ENCODE results near the gene CCL17.
"Not testable (repeated sequence)": the region's sequence is repeated elsewhere in the genome, so short reads cannot be mapped to it uniquely, and the experiment has no call there.

Gene CCL17

GRCh38 chr16:57403965-57404817 is at the start of gene CCL17:
Gene CCL17, plus strand, starts transcription at chr16:57404767. Its CDS starts 9,166 bp downstream, at chr16:57413933.
- DNase-seq: no peak

- no peak for DNase-seq
These were observed 48.6 kb upstream of the CCL17 start for GRCh38 chr16:57355898-57356414.

GRCh38 chr16:57356547-57356946 is 48.0 kb upstream of the CCL17 start:
- DNase-seq: no peak

DNA sequence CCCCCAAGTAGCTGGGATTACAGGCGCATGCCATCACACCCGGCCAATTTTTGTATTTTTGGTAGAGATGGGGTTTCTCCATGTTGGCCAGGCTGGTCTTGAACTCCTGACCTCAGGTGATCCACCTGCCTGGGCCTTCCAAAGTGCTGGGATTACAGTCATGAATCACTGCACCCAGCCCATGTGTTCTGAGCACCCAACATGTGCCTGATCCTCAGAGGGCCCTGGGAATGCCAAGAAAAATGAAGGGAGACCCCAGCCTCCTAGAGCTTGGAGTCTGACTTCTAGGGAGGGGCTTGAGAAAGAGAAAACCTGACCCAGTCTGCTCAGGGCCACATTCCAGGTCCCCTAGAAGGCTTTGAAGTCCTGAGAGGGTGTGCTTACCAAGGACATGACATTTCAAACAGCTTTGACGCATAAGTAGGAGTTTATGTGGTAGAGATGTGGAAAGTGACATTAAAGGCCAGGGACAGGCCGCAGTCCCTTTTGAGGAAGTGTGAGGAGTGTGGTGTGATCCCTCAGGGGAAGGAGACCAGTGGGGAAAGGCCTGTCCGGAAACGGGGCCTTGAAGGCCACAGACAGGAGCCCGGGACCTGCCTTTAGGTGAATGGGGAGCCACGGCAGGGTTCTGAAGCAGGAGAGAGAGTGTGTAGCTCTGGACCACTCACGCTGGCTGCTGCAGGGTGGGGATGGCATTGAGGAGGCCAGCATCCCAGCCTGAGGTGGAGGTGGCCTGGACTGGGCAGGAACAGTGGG is 47.1 kb upstream of the CCL17 start:
- DNase-seq: no peak

- DNase-seq: no peak
These were observed 46.5 kb upstream of the CCL17 start for GRCh38 chr16:57358086-57358420.

DNA sequence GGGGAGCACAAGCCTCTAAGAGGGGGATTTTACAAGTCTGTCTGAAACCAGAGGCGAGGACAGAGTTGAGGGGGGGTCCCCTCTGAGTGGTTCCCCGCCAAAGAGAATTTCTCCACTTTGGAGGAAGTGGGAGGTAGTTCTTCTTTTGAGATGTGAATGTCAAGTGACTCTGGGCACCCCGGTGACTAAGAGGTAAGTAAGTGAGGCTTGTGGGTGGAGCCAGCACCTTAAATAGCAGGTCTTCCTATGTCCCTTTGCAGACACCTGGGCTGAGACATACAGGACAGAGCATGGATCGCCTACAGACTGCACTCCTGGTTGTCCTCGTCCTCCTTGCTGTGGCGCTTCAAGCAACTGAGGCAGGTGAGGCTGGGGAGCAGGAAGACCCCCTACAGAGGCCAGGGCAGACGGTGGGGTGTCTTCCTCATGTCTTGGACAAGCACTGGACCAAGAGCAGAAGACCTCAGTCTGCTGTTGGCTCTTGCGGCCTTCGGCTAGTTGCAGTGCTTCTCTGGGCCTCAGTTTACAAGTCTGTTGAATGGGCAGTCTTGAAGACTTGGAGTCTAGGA is 46.0 kb upstream of the CCL17 start, which contains the start of gene CCL22:
CCL22 (plus strand) TSS at position 257 of the 569 bp plus-strand sequence; CDS start at position 291, 34 bp downstream.
- no peak for DNase-seq

DNA sequence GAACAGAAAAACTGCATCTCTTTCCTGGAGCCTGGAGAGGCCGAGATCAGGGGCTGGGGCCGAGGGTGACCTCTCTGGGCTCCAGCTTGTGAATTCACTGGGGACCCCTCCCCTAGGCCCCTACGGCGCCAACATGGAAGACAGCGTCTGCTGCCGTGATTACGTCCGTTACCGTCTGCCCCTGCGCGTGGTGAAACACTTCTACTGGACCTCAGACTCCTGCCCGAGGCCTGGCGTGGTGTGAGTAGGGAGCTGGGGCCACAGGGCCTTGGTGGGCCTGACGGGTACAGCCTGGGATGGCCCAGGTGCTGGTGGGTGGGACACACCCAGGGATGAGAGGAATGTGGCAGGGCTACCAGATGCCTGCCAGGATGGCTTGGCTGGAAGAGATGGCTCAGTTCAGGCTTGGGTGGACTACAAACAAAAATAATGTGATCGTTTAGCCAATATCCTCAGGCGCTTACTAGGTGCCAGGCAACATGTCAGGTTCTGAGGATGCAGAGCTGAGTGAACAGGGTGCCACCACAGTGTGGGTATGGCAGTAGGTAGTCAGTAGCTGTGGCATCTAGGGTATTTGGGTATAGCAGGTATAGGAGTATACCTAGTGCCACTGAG is 44.1 kb upstream of the CCL17 start:
- no peak for DNase-seq

GRCh38 chr16:57361404-57361803 is 43.2 kb upstream of the CCL17 start:
- no peak for DNase-seq

- DNase-seq: no peak
These were observed 40.4 kb upstream of the CCL17 start for GRCh38 chr16:57364143-57364542.

- no peak for DNase-seq
These were observed 38.0 kb upstream of the CCL17 start for GRCh38 chr16:57366544-57367040.

DNA sequence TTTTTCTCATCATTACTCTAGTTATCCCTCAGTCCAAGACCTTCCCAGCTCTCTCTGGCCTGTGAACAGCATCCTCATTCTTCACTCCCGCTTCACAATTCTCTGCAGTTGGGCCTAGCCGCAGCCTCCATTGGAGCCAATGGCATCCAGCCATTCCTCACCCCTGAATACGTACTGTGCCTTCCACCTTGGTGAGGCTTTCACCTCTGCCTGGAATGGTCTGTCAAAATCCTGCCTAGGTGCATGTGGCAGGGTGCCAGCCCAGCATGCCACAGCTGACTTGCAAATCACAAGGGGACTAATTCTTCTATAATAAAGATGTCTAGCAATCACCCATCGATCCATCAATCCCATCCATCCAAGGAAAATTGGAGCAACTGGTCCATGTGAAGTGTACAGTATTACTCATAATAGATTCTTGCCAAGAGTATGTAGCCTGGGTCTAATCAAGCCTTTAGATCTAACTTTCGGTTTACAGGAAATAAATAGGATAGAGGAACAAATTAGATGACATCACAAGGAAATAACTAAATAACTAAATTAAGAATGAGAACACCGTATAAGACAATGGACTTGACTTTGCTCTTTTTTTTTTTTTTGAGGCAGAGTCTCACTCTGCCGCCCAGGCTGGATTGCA is 37.3 kb upstream of the CCL17 start:
- DNase-seq: no peak

DNA sequence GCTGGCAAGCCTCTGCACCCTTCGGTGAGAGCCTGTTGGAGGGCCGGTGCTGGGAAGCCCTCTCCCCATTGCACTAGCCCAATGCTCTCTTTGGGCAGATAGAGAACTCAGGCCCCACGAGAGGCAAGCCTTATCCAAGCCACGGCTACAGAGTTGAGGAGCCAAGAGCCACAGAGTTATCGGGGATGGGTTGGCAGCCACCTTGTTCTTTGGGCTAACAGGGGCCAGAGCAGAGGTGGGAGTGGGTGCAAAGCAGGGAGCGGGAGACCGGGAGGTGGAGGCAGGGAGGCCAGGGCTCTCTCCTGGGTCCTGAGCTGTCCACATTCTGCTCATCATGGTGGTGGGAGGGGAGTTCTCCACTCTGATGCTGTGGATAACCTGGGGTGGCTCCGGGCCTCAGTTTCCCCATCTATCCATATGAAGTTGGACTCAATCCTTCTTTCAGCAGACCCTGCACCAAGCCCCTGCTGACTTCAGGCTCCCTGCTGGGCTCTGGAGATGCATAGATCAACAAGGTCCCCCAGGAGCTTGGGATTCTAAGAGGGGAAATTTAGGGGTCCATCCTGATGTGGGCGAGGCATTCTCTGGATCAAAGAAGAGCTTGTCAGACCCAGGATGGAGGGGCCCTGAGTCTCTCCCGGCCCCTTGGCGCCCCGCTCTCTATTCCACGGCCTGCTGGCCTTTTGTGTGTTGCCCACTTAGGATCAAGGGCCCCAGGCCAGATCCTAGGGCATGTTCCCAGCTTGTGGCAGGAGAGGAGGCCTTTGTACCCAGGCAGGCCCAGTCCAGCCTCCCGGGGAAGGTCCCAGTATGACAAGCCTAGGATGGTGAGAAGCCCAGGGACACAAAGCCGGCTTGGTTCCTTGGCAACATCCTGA is 32.8 kb upstream of the CCL17 start:
- no peak for DNase-seq

DNA sequence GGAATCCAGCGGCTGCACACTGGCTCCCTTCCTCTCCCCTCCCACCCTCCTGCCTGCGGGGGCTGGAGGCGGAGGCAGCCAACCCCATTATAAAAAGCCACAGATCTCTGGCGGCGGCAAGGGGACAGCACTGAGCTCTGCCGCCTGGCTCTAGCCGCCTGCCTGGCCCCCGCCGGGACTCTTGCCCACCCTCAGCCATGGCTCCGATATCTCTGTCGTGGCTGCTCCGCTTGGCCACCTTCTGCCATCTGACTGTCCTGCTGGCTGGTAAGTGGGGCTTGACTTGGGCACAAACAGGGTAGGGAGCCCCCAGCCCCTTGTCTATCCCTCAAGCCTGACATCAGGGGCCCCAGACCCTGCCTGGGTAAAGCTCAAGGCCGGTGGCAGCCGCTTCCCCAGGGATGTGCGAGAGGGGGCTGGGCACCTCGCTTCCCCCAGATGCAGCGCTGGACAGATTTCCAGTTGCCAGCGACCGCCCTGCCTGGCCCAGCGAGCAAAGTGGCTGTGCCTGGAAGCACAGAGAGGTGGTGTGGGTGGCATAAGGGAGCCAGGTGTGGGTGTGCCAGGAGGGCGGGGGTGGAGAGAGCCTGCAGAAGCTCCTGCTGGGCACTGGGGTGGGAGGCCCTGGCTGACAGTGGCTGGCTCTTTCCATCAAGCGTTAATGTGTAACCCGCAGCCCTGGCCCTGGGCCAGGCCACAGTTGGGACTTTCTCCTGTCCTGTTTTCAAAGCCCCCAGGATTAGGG is 32.0 kb upstream of the CCL17 start, which contains the start of gene CX3CL1:
CX3CL1 (plus strand) TSS at position 119 of the 745 bp plus-strand sequence; CDS start at position 198, 79 bp downstream.
- DNase-seq: no peak

DNA sequence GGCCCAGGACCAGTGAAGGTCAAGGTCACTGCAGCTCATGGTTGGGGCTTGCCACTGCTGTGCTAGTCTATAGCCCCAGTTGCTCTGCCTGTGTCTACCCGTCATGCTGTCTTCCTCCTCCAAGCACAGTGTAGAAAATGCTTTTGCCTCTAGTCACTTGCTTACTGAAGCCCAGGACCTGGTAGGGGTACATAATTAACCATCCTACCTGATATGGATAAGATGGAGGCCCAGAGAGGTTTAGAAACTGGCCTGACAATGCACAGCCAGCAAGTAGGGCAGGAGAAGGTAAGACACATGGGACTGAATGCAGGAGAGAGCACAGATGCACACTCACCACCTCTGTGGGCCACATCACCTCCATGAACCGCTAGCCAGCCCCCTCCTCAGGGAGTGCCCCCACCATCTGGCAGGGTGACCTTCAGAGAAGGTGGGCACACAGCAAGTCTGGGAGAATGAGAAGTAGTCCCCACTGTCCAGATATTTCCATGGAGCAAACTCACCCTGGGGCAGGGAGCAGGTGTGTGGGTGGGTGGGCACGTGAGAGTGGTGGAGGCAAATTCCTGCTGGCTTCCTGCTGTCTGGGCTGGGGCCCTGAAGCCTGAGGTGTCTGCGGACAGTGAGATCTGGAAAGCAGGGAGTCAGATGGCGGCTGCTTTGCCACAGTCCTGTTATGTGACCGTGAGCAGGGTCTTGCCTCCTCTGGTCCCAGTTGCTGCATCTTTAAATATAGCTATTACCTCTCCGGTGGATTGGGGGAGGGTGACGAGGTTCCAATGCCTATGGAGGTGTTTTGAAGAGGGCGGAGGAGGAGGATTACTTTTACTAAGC is 31.2 kb upstream of the CCL17 start:
- no peak for DNase-seq

GRCh38 chr16:57374067-57374534 is 30.5 kb upstream of the CCL17 start:
- no peak for DNase-seq

DNA sequence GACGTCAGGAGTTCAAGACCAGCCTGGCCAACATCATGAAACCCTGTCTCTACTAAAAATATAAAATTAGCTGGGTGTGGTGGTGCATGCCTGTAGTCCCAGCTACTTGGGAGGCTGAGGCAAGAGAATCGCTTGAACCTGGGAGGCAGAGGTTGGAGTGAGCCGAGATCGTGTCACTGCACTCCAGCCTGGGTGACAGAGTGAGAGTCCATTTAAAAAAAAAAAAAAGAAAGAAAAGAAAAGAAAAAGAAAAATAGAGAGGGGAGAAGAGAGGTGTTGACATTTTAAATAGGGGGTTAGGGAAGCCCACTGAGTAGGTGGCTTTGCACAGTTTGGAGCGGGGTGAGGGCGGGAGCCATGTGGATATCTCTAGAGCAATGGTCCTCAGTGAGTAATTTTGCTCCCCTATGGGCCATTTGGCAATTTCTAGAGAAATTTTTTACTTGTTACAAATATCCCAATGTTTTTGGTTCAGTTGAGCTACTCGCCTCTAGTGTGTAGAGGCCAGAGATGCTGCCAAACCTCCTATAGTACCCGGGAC is 29.6 kb upstream of the CCL17 start:
- DNase-seq: not testable (repeated sequence)

GRCh38 chr16:57376313-57376818 is 28.2 kb upstream of the CCL17 start:
- no peak for DNase-seq

DNA sequence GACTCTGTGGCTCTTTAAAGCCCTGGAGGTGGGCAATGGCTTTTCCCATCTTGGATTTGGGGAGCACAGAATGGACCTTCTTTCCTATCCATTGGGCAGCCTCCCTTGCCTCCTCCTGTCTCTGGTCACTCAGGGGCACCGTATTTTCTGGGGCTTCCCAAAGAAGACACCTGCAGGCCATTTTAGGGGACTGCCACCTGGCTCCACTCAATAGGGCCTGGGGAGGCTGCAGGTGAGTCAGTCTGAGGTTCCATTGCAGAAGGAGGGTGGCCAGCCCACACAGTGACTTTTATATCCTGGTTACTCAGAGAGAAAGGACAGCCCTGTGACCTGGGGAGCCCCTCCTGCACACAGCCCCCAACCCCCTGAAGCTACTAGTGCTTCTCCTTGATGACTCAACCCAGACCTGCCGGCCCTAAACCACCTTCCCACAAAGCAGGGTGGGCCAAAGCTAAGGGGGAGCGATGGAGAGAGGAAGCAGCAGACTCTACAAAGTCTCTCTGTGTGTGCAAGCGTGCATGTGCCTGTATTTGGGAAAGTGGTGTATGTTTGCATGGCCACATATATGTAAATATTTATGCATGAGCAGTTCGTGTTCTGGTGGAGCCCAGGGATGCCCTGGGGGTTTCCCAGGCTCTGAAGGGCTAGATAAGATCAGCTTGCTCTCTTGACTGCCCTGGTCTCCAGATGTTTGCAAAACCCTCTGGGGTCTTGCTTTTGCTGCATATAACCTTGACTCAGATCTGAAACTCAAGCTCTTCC is 27.3 kb upstream of the CCL17 start:
- DNase-seq: peak; percentile 28
